OCI-LY1 (cell line): ENCODE results near the gene GNAQ.

ENCODE experiments used
- EZH2 ChIP-seq: fragments of 200-600 bp; sonication (generic), shearing (Covaris generic); IDR thresholded peaks from 2 replicates; pipeline ENCODE4 v1.8.0; 2017; ENCODE audit warnings: borderline replicate concordance, mixed run types, mild to moderate bottlenecking, antibody characterized with exemption, low read length, moderate library complexity, mixed read lengths
- TF ChIP-seq, protein P1 (sequence below): fragments of 200-600 bp; sonication (generic), shearing (Covaris generic); IDR thresholded peaks from 2 replicates; pipeline ENCODE4 v1.5.1; 2017; ENCODE audit warnings: mild to moderate bottlenecking, antibody characterized with exemption, low read length, moderate library complexity, mixed read lengths

GRCh38 chr9:77725046-77725694 lies 306.4 kb downstream of the GNAQ start:
- TF ChIP-seq, protein P1, sequence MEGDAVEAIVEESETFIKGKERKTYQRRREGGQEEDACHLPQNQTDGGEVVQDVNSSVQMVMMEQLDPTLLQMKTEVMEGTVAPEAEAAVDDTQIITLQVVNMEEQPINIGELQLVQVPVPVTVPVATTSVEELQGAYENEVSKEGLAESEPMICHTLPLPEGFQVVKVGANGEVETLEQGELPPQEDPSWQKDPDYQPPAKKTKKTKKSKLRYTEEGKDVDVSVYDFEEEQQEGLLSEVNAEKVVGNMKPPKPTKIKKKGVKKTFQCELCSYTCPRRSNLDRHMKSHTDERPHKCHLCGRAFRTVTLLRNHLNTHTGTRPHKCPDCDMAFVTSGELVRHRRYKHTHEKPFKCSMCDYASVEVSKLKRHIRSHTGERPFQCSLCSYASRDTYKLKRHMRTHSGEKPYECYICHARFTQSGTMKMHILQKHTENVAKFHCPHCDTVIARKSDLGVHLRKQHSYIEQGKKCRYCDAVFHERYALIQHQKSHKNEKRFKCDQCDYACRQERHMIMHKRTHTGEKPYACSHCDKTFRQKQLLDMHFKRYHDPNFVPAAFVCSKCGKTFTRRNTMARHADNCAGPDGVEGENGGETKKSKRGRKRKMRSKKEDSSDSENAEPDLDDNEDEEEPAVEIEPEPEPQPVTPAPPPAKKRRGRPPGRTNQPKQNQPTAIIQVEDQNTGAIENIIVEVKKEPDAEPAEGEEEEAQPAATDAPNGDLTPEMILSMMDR, result no peak
- no peak for TF ChIP-seq EZH2
